Muscle layer of duodenum (tissue), 2 donors: ENCODE results near the gene CCDC28A.

Source experiments
- H3K27ac ChIP-seq: one replicate; pipeline ENCODE4 v1.7.0; 2013; ENCODE audit warnings: mild to moderate bottlenecking, low read length
- H3K27me3 ChIP-seq: one replicate; pipeline ENCODE4 v1.7.0; 2013; ENCODE audit warnings: low read depth, mild to moderate bottlenecking, control low read depth, low read length
- H3K36me3 ChIP-seq, 2 donors: one replicate each; pipeline ENCODE4 v1.7.0; 2013; ENCODE audit warnings: low read length in 2 of 2, control low read depth in 1 of 2, mild to moderate bottlenecking in 1 of 2; ENCODE audit not compliant: insufficient read depth in 2 of 2, control insufficient read depth in 1 of 2
- H3K4me1 ChIP-seq, 2 donors: one replicate each; pipeline ENCODE4 v1.7.0; 2013; ENCODE audit warnings: low read length in 2 of 2, mild to moderate bottlenecking in 2 of 2, control low read depth in 1 of 2, moderate library complexity in 1 of 2; ENCODE audit not compliant: insufficient read depth in 2 of 2, control insufficient read depth in 1 of 2
- H3K4me3 ChIP-seq, 2 donors: one replicate each; pipeline ENCODE4 v1.7.0; 2013; ENCODE audit warnings: low read length in 2 of 2, low read depth in 1 of 2, mild to moderate bottlenecking in 1 of 2
- H3K9me3 ChIP-seq, 2 donors: one replicate each; pipeline ENCODE4 v1.7.0; 2013; ENCODE audit warnings: low read length in 2 of 2, control low read depth in 1 of 2, mild to moderate bottlenecking in 1 of 2; ENCODE audit not compliant: control insufficient read depth in 1 of 2
- donor health status: healthy.

CCDC28A gene

DNA sequence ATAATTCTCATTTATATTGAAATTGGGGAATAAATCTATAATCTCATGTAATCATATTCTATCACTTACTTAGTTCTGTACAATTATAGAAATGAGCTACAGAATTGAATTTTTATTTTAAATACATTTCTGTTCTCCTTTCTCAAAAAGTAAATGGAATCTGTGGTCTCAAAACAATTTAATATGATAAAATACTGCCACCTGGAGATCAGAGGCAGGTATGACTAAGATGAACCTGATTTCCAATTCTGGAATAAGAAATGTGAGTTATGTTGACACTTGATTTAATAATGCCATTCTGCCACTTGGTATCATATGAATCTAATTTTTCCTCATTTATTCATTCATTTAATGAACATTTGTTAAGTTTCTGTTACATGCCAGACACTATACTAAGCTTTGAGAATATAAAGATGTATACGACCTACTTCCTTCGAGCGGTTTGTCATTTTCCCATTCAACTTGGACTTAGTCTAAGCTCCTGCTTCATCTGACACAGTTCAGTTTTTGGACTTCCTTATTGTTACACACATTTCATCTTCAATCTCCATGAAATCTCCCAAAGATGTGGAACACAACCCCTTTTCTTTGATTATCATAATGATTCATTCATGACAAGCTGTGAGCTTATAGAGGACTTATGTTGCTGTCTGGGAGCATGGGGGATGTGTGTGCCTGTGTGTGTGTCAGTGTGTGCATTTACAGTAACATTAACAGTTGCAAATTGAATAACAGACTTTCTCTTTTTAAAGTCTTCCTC lies 7.5 kb upstream of the CCDC28A start:
- H3K4me1 ChIP-seq, result no peaks in the 10 kb centered on the region
- H3K36me3 ChIP-seq, result no peaks in the 10 kb centered on the region
- no peak overlapping the region for H3K4me3 ChIP-seq
- no peaks in the 10 kb centered on the region for H3K27me3 ChIP-seq
- no peak overlapping the region for H3K27ac ChIP-seq
- H3K9me3 ChIP-seq, result no peaks in the 10 kb centered on the region

DNA sequence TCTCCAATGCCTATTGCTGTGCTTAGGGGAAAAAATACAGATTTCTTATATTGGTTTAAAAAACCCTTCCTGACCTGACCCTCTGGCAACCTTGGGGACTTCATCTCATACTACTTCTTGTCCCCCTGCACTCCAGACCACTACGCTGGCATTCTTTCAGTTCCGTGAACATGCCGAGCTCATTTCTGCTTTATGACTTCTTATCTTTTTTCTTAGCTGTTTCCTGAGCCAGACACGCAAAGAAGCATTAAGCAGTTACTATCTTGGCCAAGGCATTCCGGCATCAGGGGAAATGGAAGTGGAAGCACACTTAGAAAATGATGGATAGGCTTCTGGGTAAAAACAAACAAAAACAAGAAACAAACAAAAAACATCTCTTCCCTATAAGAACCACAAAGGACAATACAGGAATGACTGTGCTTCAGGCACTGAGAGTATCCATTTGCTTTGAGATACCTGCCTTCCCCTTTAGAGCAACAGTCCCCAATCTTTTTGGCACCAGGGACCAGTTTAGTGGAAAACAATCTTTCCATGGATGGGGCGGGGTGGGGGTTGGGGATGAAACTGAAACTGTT lies 4.4 kb upstream of the CCDC28A start:
- H3K36me3 ChIP-seq, result peaks cover 0 to 4% of the 10 kb centered on the region in 2 donors
- H3K27ac ChIP-seq, result no peak overlapping the region
- no peaks in the 10 kb centered on the region for H3K27me3 ChIP-seq
- peaks cover 0 to 6% of the 10 kb centered on the region in 2 donors for H3K4me1 ChIP-seq
- no peaks in the 10 kb centered on the region for H3K9me3 ChIP-seq
- no peak overlapping the region for H3K4me3 ChIP-seq

DNA sequence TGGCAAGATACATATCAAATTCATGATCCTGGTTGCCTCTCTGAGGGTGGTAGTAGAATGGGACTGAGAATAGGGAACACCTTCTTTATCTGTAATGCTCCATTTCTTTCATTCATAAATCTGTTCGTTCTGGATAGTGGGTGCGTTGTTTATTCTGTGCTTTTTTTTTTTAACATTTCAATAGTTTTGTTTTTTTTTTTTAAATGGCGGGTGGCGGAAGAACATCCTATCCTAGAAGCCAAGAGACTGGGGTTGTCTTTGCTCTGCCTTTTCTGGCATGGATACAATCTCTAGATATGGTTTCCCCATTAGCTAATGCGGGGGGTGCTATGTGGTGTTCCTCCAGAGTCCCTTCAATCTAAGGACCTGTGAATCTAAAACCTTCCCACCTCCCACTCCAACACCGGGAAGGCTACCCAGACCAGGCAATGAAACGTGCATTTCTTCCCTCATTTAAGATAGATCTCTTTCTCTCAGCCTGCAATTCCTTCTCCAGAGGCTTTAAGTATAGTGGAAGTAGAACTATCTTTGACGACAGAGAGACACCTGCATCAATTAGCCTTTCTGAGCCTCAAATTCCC lies 883 bp upstream of the CCDC28A start:
- H3K9me3 ChIP-seq, result no peaks in the 10 kb centered on the region
- peaks cover 7 to 8% of the 10 kb centered on the region in 2 donors for H3K36me3 ChIP-seq
- H3K4me1 ChIP-seq, result peaks cover 0 to 21% of the 10 kb centered on the region in 2 donors
- H3K4me3 ChIP-seq, result peak overlapping the region; percentile 83 to 98
- H3K27ac ChIP-seq, result peak overlapping the region; percentile 95
- H3K27me3 ChIP-seq, result no peaks in the 10 kb centered on the region

DNA sequence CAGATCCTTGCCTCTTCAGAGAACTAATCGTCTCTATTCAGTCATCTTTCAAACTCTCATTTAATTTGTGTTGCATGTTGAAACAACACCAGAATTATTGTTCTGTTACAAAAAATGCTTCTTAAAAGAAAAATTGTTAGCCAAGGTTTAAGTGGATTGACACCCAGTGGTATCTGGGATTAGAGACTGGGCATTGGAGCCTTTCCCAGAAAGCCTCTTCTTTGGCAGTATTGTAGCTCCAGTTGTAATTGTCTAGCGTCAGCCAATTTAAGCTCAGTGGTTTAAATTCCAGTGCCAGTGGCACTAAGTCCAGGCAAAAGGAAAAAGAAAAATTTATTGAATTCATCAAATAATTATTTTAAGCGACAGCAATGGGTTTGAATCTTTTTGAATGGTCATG lies 801 bp downstream of the CCDC28A start:
- peak overlapping the region; percentile 95 for H3K27ac ChIP-seq
- H3K4me1 ChIP-seq, result peaks cover 0 to 21% of the 10 kb centered on the region in 2 donors
- H3K36me3 ChIP-seq, result peaks cover 7 to 16% of the 10 kb centered on the region in 2 donors
- no peaks in the 10 kb centered on the region for H3K27me3 ChIP-seq
- peak overlapping the region; percentile 83 to 98 for H3K4me3 ChIP-seq
- H3K9me3 ChIP-seq, result no peaks in the 10 kb centered on the region

- H3K27me3 ChIP-seq, result no peaks in the 10 kb centered on the region
- no peak overlapping the region for H3K4me3 ChIP-seq
- H3K27ac ChIP-seq, result no peak overlapping the region
- peaks cover 0 to 21% of the 10 kb centered on the region in 2 donors for H3K4me1 ChIP-seq
- H3K36me3 ChIP-seq, result peaks cover 7 to 34% of the 10 kb centered on the region in 2 donors
- no peaks in the 10 kb centered on the region for H3K9me3 ChIP-seq
Measured at GRCh38 chr6:138776659-138777058, 3.1 kb downstream of the CCDC28A start.

GRCh38 chr6:138778331-138778730 lies 4.8 kb downstream of the CCDC28A start:
- H3K27ac ChIP-seq, result no peak overlapping the region
- H3K4me3 ChIP-seq, result no peak overlapping the region
- H3K36me3 ChIP-seq, result peaks cover 10 to 44% of the 10 kb centered on the region in 2 donors

GRCh38 chr6:138782243-138782642 lies 8.7 kb downstream of the CCDC28A start:
- no peaks in the 10 kb centered on the region for H3K27me3 ChIP-seq
- no peak overlapping the region for H3K27ac ChIP-seq
- peaks cover 18 to 46% of the 10 kb centered on the region in 2 donors for H3K36me3 ChIP-seq
- H3K4me3 ChIP-seq, result no peak overlapping the region
- H3K4me1 ChIP-seq, result peaks cover 0 to 2% of the 10 kb centered on the region in 2 donors
- H3K9me3 ChIP-seq, result no peaks in the 10 kb centered on the region

More at GRCh38 chr6:138778331-138778730, 4.8 kb downstream of the CCDC28A start:
- H3K9me3 ChIP-seq, result no peaks in the 10 kb centered on the region
- H3K27me3 ChIP-seq, result no peaks in the 10 kb centered on the region
- H3K4me1 ChIP-seq, result peaks cover 0 to 15% of the 10 kb centered on the region in 2 donors

GRCh38 chr6:138785079-138785478 lies 11.5 kb downstream of the CCDC28A start:
- Histone ChIP-seq H3K27ac (no peak overlapping the region), H3K27me3 (no peaks in the 10 kb centered on the region), H3K4me1 (peaks cover 0 to 2% of the 10 kb centered on the region in 2 donors), H3K36me3 (peaks cover 15 to 39% of the 10 kb centered on the region in 2 donors), H3K9me3 (no peaks in the 10 kb centered on the region), H3K4me3 (no peak overlapping the region)

- H3K4me3 ChIP-seq, result no peak overlapping the region
- peaks cover 0 to 2% of the 10 kb centered on the region in 2 donors for H3K4me1 ChIP-seq
- no peak overlapping the region for H3K27ac ChIP-seq
- H3K36me3 ChIP-seq, result peaks cover 20 to 38% of the 10 kb centered on the region in 2 donors
- no peaks in the 10 kb centered on the region for H3K9me3 ChIP-seq
- H3K27me3 ChIP-seq, result no peaks in the 10 kb centered on the region
Measured at GRCh38 chr6:138785980-138786379, 12.4 kb downstream of the CCDC28A start.

GRCh38 chr6:138787138-138787537 lies 13.6 kb downstream of the CCDC28A start:
- Histone ChIP-seq H3K36me3 (peaks cover 24 to 36% of the 10 kb centered on the region in 2 donors), H3K4me1 (peaks cover 0 to 2% of the 10 kb centered on the region in 2 donors), H3K4me3 (no peak overlapping the region), H3K27me3 (no peaks in the 10 kb centered on the region), H3K27ac (no peak overlapping the region), H3K9me3 (no peaks in the 10 kb centered on the region)

DNA sequence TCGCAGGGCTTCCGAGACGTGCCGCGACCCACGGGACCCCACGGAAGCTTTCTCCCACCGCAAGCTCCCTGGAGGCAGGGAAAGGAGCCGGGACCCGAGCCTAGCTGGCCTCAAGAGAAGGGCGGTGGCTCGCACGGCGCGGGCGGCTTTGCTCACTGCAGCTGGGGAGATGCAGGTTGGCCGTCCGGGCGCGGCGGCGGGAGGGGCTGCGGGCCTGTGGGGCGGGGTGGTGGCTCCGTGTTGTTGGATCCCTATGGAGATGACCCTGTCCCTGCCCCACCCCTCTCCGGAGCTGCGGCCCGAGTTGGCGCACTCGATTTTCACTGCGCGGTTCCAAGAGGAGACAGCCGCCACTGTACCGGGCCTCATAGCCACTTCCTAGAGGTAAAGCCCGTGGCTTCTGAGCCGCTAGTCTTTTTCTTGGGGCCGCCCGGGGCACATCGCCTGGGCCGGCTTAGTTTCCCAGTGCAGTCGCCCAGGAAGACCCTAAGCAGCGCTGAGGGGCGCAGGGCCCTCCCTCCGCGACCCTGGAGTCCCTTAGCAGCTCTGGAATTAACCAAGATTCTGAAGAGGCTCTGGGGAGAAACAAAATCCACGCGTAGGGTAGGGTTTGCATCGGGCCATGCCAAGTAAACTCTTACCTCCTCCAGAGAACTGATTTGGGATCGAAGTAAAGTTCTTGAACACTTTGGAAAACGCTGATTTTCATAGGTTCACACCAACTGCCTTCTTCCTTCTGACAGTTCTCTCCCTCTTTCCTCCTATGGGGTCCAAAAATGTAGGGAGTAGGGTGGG lies 22.4 kb downstream of the CCDC28A start, which contains the start of gene ECT2L:
ECT2L (plus strand) TSS at position 279 of the 795 bp plus-strand sequence. CDS start 17,188 bp downstream, outside the sequence.
- peak within 1 kb of the TSS; percentile 60 to 63 for H3K4me3 ChIP-seq
- peak within 1 kb of the TSS; percentile 73 for H3K27ac ChIP-seq
- H3K27me3 ChIP-seq, result no peaks in the 10 kb centered on the region
- no peaks in the 10 kb centered on the region for H3K9me3 ChIP-seq
- H3K36me3 ChIP-seq, result peaks cover 8 to 16% of the 10 kb centered on the region in 2 donors
- no peaks in the 10 kb centered on the region for H3K4me1 ChIP-seq
